Medulla oblongata (tissue), 1 donor: ENCODE data around the gene TPGS2.
"Not testable (repeated sequence)": the region's sequence is repeated elsewhere in the genome, so short reads cannot be mapped to it uniquely, and the experiment has no call there.

Experiments used
- DNase-seq: peaks from one replicate; pipeline ENCODE4 v3.0.0-alpha.2; 2015; ENCODE audit errors: extremely low spot score

The TPGS2 gene, protein sequence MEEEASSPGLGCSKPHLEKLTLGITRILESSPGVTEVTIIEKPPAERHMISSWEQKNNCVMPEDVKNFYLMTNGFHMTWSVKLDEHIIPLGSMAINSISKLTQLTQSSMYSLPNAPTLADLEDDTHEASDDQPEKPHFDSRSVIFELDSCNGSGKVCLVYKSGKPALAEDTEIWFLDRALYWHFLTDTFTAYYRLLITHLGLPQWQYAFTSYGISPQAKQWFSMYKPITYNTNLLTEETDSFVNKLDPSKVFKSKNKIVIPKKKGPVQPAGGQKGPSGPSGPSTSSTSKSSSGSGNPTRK

DNA sequence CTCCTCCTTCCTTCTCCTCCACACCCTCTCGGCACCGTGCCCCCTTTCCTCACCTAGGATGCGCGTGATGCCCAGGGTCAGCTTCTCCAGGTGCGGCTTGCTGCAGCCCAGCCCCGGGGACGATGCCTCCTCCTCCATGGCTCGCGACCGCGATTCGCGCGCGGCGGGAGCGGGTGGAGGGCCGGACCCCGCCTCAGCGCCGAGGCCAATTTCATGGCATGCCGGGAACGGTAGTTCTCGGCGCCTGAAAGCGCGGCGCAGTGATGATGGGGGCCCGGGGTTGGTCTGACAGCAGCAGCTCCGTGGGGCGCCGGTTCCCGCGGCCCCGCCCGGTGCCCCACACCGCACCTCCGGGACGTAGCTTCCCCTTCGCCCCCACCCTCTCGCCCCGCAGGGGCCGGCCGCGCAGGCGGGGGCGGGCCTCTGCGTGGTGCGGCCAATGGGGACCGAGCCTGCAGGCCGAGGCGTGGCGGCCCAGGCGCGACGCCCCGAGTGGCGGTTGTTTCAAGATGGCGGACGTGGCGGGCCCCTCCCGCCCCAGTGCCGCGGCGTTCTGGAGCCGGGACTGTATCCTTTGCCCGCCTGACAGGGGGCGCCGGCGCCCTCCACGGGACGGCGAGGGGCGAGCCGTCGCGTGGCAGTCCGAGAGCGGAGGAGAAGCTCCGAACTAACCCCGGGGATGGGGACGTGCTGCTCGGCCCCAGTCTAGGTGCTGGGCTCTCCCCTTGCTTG, at the start of gene TPGS2, which contains the start of gene KIAA1328:
Gene TPGS2, minus strand, starts transcription at position 373 of the 732 bp plus-strand sequence. Its CDS starts 235 bp downstream, at position 138.
Gene KIAA1328, plus strand, starts transcription at position 498 of the 732 bp plus-strand sequence. Its CDS starts 12 bp downstream, at position 510.
- DNase-seq: peak; percentile 90

DNA sequence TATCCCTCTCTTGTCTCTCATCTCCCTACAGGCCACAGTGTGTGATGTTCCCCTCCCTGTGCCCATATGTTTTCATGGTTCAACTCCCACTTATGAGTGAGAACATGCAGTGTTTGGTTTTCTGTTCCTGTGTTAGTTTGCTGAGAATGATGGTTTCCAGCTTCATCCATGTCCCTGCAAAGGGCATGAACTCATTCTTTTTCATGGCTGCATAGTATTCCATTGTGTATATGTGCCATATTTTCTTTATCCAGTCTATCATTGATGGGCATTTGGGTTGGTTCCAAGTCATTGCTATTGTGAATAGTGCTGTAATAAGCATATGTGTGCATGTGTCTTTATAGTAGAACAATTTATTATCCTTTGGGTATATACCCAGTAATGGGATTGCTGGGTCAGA, 45.0 kb upstream of the TPGS2 start:
- DNase-seq: not testable (repeated sequence)

DNA sequence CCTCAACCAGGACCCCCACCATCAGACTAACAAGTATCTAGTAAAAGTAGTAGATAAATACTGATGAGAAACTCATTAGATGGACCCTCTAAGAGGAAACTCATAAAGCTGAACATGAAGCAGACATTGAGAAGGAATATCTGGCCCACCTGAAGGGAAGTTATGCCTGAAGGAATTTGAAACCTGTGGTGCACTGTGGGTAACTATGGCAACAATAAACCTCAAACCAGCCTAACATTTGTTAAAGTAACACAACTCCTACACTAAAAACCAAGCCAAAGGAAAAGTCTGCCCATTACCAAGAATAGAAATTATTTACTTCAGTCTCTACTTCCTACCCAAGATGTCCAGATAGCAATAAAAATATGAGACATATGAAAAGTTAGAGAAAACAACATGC, 43.5 kb upstream of the TPGS2 start:
- no peak for DNase-seq

DNA sequence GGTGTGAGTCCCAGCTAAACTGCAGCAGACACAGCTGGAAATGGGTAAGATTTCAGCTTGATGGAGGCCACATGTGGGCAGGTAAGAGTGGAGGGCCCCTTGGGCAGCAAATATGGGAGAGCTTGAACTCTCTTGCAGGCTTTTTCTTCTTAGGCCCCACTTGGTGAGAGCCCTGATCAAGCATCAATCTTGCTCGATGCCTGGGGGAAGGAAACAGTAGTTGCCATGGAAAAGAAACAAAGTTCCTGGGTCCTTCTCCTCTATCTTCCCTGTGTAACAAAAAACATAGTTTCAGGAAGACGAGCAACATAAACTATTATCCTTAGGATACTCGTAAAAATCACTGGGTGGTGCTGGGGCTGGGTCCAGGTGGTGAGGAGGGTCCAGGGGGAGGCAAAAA, 43.0 kb upstream of the TPGS2 start:
- no peak for DNase-seq

DNA sequence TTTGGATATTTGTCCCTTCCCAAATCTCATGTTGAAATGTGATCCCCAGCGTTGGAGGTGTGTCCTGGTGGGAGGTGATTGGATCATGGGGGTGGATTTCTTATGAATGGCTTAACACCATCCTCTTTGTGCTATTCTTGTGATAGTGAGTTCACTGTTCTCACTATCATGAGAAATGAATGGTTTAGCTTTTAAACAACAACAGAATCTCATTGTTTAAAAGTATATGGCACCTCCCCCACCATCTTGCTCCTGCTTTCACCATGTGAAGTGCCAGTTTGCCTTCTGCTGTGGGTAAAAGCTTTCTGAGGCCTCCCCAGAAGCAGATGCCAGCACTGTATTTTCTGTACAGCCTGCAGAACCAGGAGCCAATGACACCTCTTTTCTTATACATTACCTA, 38.3 kb upstream of the TPGS2 start:
- DNase-seq: no peak

DNA sequence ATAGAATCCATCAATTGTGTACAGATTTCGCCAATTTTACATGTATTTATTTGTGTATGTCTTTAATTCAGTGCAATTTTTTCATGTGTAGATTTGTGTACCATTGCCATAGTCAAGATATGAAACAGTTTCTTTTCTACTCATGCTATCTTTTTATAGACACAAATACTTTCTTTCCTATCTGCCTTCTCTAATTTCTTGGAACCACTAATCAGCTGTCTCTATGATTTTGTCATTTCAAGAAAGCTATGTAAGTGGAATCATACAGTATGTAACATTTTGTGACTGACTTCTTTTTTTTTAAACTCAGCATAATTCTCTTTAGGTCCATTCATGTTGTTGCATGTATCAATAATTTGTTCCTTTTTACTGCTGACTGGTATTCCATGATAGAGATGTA, 33.4 kb upstream of the TPGS2 start:
- no peak for DNase-seq

DNA sequence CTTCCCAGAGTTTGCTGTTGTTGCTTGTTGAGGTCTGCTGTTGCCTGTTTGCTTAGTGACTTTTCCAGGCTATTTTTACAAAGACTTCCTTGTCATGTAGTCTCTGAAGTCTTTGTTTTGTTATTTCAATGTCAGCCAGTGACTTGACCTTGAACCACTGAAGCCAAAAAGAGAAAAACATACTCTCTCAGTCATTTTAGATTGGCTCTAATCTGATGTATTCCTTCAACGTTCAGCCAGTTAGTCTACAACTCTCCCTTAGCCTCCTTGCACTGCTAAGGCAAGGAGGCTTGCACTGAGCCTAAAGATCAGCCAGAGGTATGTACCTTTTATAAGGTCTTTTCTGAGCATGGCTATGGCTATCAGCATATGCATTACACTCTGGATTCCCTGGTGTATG, 28.0 kb upstream of the TPGS2 start:
- no peak for DNase-seq

DNA sequence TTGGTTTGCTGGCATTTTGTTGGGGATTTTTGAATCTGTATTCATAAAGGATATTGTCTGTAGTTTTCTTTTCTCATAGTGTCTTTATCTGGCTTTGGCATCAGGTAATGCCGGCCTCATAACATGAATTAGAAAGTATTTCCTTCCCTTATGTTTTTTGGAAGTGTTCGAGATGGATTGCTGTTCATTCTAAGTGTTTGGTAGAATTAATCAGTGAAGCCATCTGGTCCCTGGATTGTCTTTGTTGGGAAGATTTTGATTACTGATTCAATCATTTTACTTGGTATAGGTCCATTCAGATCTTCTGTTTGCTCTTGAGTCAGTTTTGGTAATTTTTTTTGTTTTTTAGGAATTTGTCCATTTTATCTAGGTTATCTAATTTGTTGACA, 22.4 kb upstream of the TPGS2 start:
- DNase-seq: no peak

DNA sequence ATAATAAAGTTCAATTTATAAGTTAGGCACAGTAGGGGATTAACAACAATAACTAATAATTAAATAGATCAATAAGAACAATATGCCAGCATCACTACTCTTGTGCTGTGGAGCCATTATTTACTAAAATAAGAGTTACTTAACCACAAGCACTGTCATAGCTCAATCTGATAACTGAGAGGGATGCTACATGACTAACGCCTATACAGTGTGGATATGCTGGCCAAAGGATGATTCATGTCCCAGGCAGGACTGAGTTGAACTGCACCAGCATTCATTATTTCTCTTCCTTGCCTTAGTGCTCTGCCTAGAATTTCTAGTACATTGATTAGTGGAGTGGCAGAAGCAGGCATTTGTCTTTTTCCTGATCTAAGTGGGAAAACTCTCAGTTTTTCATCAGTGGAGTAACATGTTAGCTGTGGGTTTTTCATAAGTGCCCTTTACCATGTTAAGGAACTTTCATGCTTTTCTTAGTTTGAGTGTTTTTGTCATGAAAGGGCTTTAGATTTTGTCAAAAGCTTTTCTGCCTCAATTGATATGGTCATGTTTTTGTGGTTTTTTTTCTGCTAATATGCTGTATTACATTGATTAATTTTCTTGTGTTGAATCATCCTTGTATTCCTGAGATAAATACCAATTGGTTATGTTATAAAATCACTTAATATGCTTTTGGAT, 21.9 kb upstream of the TPGS2 start:
- no peak for DNase-seq

DNA sequence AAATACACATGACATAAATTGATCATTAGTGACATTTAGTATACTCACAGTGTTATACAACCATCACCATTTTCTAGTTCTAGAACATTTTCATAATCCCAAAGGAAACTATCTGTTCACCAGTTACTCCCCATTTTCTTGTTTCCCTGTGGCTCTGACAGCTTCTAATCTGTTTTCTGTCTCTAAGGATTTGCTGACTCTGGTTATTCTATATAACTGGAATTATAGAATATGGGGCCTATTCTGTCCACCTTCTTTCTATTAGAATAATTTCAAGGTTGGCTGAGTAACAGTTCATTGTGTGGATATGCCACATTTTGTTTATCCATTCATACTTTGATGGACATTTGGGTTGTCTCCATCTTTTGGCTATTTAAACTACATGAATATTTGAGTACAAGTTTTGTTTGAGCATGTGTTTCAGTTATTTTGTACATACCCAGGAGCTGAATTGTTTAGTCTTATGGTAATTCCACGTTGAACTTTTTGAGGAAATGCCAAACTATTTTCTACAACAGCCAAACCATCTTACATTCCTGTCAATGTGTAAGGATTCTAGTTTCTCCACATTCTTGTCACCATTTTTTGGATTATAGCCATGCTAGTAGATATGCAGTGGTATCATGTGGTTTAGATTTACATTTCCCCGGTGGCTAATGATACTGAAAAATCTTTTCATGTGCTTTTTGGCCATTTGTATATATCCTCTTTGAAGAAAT, 20.6 kb upstream of the TPGS2 start:
- DNase-seq: no peak

DNA sequence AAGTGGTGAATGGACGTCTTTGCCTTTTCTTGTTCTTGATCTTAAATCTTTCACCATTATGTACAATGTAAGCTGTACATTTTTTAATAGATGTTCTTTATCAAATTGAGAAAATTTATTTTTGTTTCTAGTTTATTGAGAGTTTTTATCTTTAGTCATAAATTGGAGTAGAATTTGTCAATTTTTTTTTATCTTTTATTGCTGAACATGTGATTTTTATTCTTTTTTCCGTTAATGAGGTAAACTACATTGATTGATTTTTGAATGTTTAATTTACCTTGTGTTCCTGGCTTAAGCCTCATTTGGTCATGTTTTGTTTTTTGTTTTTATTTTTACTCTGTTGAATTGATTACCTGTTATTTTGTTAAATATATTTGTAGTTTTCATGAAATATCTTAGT, 19.8 kb upstream of the TPGS2 start:
- DNase-seq: no peak

DNA sequence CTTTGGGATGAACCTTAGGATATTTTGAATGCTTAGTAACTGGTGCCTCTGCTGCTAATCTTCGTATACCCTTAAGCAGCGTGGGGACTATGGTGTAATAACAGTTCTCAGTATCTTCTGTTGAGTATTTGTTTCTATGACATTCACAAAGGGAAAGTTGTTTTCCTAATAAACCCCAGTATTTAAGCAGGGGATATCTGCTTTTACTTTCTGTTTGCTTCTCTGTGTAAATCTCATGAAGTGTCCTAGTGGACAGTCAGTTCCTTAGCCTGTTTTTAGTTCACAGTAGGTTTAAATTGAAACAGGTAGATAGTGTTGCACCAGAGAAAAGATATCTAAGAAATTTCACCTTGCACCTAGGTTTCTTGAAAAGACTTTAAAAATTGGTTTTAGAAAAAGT, 15.0 kb upstream of the TPGS2 start:
- DNase-seq: no peak

DNA sequence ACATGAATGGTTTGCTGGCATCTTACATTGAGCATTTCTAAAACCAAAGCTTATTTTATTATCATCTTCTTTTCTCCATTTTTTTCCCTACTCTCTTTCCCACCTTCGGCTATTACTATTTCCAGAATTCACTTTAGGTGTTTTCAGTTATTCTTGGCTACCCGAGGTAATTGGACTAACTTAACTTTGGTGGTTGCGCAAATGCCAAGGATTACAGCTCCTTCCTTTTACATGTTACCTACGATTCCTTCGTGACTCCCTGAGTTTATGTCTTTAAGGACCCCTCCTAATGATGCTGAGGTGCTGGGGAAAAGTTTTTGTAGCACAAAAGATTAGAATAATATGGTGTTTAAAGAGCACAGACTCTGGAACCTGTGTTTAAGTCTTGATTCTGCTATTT, 14.4 kb upstream of the TPGS2 start:
- DNase-seq: no peak

DNA sequence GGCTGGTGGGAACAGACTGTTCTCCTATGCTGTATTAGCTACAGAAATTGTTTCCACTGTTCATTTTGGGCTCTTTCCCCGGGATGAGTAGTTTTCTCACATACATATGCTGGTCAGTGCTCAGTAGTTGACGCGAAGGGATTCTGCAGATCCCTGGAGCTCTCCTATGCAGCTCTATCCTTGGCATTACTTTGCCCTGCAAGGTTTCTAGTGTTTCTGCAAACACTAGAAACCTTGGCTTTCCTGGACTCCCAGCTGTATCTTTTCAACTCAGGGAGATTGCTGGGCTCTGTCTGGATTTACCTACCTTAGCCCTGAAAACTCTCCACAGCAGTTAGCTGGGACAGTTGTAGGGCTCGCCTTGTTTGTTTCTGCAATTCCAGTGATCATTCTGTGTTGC, 11.0 kb upstream of the TPGS2 start:
- no peak for DNase-seq

DNA sequence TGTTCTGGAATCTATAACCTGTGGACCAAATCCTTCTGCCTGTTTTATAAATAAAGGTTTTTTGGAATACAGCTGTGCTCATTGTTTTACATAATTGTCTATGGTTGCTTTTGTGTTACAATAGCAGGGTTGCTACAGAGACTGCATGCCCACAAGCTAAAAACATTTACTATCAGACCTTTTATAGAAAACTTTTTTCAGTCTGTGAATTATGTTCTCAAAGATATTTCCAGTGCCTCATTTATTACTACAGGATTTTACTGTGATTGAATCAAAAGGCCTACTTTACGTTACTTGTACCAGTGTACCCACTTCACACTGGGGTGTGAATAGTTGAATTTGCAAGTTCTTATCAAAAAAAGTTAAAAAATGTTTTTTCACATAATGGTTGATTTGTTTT, 7.1 kb upstream of the TPGS2 start:
- no peak for DNase-seq

DNA sequence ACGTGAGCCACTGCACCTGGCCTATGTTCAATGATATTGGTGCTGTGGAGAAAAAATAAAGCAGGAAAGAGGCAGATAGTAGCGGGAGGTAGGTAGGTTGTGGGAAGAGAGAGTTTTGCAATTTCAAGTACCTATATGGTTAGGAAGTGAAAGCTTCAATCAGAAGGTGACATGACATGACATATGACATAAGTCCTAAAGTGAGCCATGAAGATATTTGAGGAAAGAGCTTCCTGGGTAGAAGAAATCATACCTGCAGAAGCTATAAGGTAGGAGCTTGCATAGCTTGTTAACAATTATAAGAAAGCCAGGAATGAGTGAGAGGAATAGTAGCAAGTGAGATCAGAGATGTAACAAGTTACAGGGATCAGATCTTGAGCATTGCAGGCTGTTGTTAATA, 4.3 kb upstream of the TPGS2 start:
- DNase-seq: no peak

DNA sequence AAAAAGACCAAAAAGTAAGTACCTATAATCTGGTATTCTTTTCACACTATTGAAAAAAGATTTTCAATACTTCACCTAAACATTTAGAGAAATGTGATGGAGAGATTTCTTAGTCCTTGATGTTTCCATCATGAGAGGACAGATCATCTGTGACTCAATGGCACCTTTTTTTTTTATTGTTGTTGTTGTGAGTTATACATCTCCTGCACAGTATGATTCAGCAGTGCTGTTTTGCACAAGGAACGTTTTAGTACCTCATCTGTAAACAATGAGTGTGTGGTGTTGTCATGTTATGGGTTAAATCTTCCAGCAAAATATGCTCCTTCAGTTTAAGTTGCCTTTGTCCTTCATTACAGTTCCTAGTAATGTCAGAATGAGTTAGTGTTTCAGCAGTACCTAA, 2.3 kb upstream of the TPGS2 start:
- DNase-seq: no peak

DNA sequence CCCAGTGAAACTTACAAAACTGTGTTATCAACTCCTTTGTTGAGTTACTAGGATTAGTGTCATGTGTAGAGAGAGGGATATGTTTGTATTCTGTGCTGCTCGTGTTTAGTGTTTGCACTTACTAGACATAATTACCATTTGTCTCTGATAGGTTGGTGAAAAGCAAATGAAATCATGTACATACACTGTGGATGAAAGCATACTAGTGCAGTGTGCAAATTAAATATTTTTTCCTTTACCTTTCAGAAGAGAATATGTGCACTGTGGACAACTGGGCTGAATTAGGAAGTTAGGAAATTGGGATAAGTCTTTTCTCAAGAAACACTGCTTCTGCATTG, 1.3 kb upstream of the TPGS2 start:
- DNase-seq: no peak

DNA sequence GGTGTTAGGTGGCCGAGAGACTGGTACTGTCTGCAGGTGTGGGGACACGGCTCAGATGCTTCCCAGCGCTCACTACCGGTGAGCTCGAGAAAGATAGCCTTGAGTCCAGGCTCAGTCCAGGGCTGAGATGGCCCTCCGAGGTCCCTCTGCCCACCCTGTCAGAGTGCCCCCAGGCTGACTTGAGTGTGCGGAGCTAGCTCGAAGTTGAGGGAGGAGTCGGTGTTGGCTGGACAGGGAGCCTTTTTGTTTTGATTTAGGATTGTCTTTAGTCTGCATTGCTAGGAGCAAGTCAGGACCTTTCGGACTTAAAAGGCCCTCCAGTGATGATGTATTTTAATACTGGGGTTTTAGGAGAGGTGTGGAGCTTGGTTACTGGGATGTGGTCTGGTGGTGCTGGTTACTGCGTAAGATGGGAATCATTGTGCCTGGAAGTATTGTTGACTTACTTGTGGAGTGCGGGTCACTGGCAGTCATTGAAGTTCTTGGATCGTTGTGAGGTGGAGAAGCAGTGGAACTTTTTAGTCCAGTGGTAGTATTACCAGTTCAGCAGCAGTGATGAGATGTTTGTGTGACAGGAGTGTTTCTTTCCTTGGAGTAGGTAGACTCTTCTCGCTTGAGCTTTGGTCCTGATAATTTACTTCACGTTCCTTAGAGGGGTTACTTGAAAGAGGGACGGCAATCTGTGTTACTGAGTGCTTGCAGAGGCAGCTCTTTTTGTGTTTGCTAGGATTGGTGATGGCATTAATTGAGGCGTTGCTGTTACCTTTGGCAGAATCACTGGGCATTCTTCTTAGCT, 758 bp upstream of the TPGS2 start:
- peak; percentile 52 for DNase-seq

DNA sequence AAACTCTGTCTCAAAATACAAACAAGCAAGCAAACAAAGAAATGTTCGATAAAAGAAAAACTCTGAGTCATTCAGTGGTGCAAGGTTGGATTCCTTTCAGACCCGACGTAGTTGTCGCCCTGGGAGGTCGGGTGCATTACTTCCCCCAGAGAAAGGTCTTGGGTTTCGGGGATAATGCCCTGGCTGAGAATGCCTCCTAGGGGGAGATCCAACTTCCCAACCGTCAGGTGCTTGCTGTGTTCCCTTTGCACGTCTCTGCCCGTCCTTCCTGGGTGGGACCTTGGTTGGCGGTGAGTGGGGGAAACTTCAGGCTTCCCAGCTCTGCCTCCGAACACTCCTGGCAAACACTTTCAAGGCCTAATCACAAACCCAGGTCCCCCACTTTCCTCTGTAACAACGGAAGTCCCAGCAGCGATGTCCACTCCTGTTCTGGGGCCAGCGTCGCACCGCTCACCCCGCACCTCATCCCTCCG, 609 bp downstream of the TPGS2 start:
- peak; percentile 42 for DNase-seq

DNA sequence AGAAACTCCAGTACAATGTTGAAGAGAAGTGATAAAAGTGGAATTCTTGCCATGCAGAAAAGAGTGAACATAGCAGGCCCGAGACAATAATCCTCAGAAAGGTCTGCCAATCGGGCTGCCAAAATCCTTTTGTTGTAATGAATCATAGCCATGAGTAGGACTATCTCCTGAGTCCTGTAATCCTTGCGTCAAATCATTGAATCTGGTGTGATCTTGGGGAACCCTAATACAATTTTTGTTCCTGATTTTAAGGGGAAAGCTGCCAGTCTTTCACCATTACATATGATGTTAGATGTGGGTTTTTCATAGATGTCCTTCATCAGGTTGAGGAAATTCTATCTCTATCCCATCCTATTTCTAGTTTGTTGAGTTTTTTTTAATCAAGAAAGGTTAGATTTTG, 2.2 kb downstream of the TPGS2 start:
- no peak for DNase-seq
